GM23248 (cell line): ENCODE results near the gene HTRA1. TPM values are rescaled to one million over a fixed set of nuclear protein-coding genes. Genes with fewer than 3 reads are reported as not detected.

ENCODE experiments used
- DNase-seq: peaks from one replicate; pipeline ENCODE4 v3.0.0-alpha.2; 2015
- H2AFZ ChIP-seq: fragments of 200-600 bp; sonication (generic); 2 replicates; pipeline ENCODE4 v1.6.1; 2016; ENCODE audit warnings: antibody characterized with exemption
- H3F3A ChIP-seq: fragments of 200-600 bp; sonication (generic); 2 replicates; pipeline ENCODE4 v1.6.1; 2016; ENCODE audit warnings: mild to moderate bottlenecking, antibody characterized with exemption, mixed run types; ENCODE audit not compliant: insufficient read depth
- H3K27ac ChIP-seq: fragments of 200-600 bp; sonication (generic); 2 replicates; pipeline ENCODE4 v1.5.1; 2016; ENCODE audit warnings: mild to moderate bottlenecking
- H3K27me3 ChIP-seq: fragments of 200-600 bp; sonication (generic); replicated peaks from 2 replicates; pipeline ENCODE4 v1.6.1; 2016; ENCODE audit warnings: mild to moderate bottlenecking; ENCODE audit not compliant: insufficient read depth
- H3K36me3 ChIP-seq: fragments of 200-600 bp; sonication (generic); 2 replicates; pipeline ENCODE4 v1.6.1; 2016; ENCODE audit warnings: low read depth, mild to moderate bottlenecking
- H3K4me1 ChIP-seq: fragments of 200-600 bp; sonication (generic); 2 replicates; pipeline ENCODE4 v1.6.1; 2016; ENCODE audit warnings: mild to moderate bottlenecking; ENCODE audit not compliant: insufficient read depth
- H3K4me2 ChIP-seq: fragments of 200-600 bp; sonication (generic); one replicate; pipeline ENCODE4 v1.6.1; 2016; ENCODE audit warnings: mild to moderate bottlenecking; ENCODE audit not compliant: unreplicated experiment
- H3K4me3 ChIP-seq: fragments of 200-600 bp; sonication (generic); 2 replicates; pipeline ENCODE4 v1.5.1; 2016; ENCODE audit warnings: mild to moderate bottlenecking
- H3K79me2 ChIP-seq: fragments of 200-600 bp; sonication (generic); 2 replicates; pipeline ENCODE4 v1.6.1; 2016; ENCODE audit warnings: mild to moderate bottlenecking; ENCODE audit not compliant: insufficient read depth
- H3K9ac ChIP-seq: fragments of 200-600 bp; sonication (generic); 2 replicates; pipeline ENCODE4 v1.6.1; 2016; ENCODE audit warnings: mild to moderate bottlenecking
- H3K9me2 ChIP-seq: fragments of 200-600 bp; sonication (generic); 2 replicates; pipeline ENCODE4 v1.6.1; 2016; ENCODE audit warnings: mixed run types, mild to moderate bottlenecking, moderate library complexity; ENCODE audit not compliant: insufficient read depth
- H3K9me3 ChIP-seq: fragments of 200-600 bp; sonication (generic); one replicate; pipeline ENCODE4 v1.6.1; 2017; ENCODE audit warnings: low read depth
- H4K20me1 ChIP-seq: fragments of 200-600 bp; sonication (generic); 2 replicates; pipeline ENCODE4 v1.6.0; 2016; ENCODE audit not compliant: insufficient read depth
- EZH2 ChIP-seq: fragments of 200-600 bp; sonication (generic); IDR thresholded peaks from 2 replicates; pipeline ENCODE4 v1.6.1; 2018; ENCODE audit warnings: antibody characterized with exemption, mild to moderate bottlenecking; ENCODE audit not compliant: insufficient read depth, poor library complexity, severe bottlenecking
- EZH2phosphoT487 ChIP-seq: fragments of 200-600 bp; sonication (generic); IDR thresholded peaks from 2 replicates; pipeline ENCODE4 v1.6.1; 2018; ENCODE audit warnings: antibody characterized with exemption, moderate library complexity, mild to moderate bottlenecking, low read depth; ENCODE audit not compliant: insufficient read depth
- WGBS, 2 experiments: methylation state at CpG; one replicate each; pipeline ENCODE4 v1.1.6; 2015 to 2017; ENCODE audit warnings: low lambda C conversion rate in 2 of 2, low coverage in 1 of 2; ENCODE audit errors: missing lambda C conversion rate in 2 of 2; 5-methylcytosine and 5-hydroxymethylcytosine counted together
- in situ Hi-C: fragments of 300-500 bp; cut with MboI; formaldehyde crosslinking; loops from 2 replicates; pipeline ENCODE4 v1.15.0; 2020
- polyA plus RNA-seq: library from polyadenylated mRNA; unstranded; fragments of >200 nt; fragmentation: Nextera tagmentation; extraction: Ambion mirVana; gene quantifications from 2 replicates; pipeline ENCODE4 v1.2.1, GENCODE V29; 2016
- total RNA-seq: library from RNA; depleted of rRNA; stranded (reverse); fragments of >200 nt; shearing (Covaris generic); gene quantifications from 2 replicates; pipeline ENCODE4 v1.2.3, GENCODE V29; 2014

HTRA1 gene
- total and polyA plus RNA-seq, 2 experiments from 2014 or later = 220 to 405 TPM

- in situ Hi-C loops = no loop called here
- Histone ChIP-seq H3K9me3 (no peaks in the 10 kb centered on the region), H3K4me3 (no peak overlapping the region), H3K79me2 (no peaks in the 10 kb centered on the region), H3K27me3 (no peaks in the 10 kb centered on the region), H3K4me1 (peaks cover 45% of the 10 kb centered on the region), H3K9ac (no peak overlapping the region), H3K9me2 (no peaks in the 10 kb centered on the region), H3K27ac (no peak overlapping the region), H2AFZ (no peak overlapping the region), H3F3A (peaks cover 35% of the 10 kb centered on the region), H3K4me2 (no peak overlapping the region), H3K36me3 (peaks cover 9% of the 10 kb centered on the region; the same call in 1 of the 2 replicates), H4K20me1 (no peaks in the 10 kb centered on the region)
- WGBS, 2 experiments = 69 to 73% methylated on average over 5 of the region's 5 CpGs
- TF ChIP-seq EZH2 (no peak), EZH2phosphoT487 (no peak)
- DNase-seq = no peak
These were observed 38.9 kb upstream of the HTRA1 start for GRCh38 chr10:122422266-122422989.

GRCh38 chr10:122424059-122424458 is 37.3 kb upstream of the HTRA1 start:
- Histone ChIP-seq H2AFZ (no peak overlapping the region), H3K4me3 (no peak overlapping the region), H3K9ac (no peak overlapping the region), H3K9me3 (no peaks in the 10 kb centered on the region), H3F3A (peaks cover 22% of the 10 kb centered on the region), H3K4me1 (peaks cover 29% of the 10 kb centered on the region), H3K27ac (no peak overlapping the region), H3K9me2 (no peaks in the 10 kb centered on the region), H4K20me1 (no peaks in the 10 kb centered on the region), H3K27me3 (no peaks in the 10 kb centered on the region), H3K79me2 (no peaks in the 10 kb centered on the region), H3K4me2 (no peak overlapping the region), H3K36me3 (peaks cover 9% of the 10 kb centered on the region; the same call in 1 of the 2 replicates)
- in situ Hi-C loops = no loop called here
- 81 to 89% methylated on average over 2 of the region's 2 CpGs for WGBS, 2 experiments
- no peak for DNase-seq
- TF ChIP-seq EZH2 (no peak), EZH2phosphoT487 (no peak)

- in situ Hi-C loops = no loop called here
- Histone ChIP-seq H3K4me3 (no peak overlapping the region), H4K20me1 (no peaks in the 10 kb centered on the region), H3K9ac (no peak overlapping the region), H3K9me3 (no peaks in the 10 kb centered on the region), H3F3A (no peaks in the 10 kb centered on the region; the same call in 1 of the 2 replicates), H3K4me2 (no peak overlapping the region), H3K9me2 (no peaks in the 10 kb centered on the region), H3K36me3 (peaks cover 19% of the 10 kb centered on the region), H3K27ac (no peak overlapping the region), H2AFZ (no peak overlapping the region), H3K4me1 (peaks cover 4% of the 10 kb centered on the region), H3K79me2 (no peaks in the 10 kb centered on the region), H3K27me3 (no peaks in the 10 kb centered on the region)
- no peak for DNase-seq
- WGBS, 2 experiments = 93 to 99% methylated on average over 6 of the region's 6 CpGs
- no peak for TF ChIP-seq EZH2
- no peak for TF ChIP-seq EZH2phosphoT487
These were observed 34.5 kb upstream of the HTRA1 start for GRCh38 chr10:122426829-122427228.

- Histone ChIP-seq H3K9me3 (no peaks in the 10 kb centered on the region), H3K27me3 (no peaks in the 10 kb centered on the region), H3K9me2 (no peaks in the 10 kb centered on the region), H4K20me1 (no peaks in the 10 kb centered on the region), H3F3A (no peaks in the 10 kb centered on the region; the same call in 1 of the 2 replicates), H3K9ac (no peak overlapping the region), H3K4me2 (no peak overlapping the region), H3K4me3 (no peak overlapping the region), H2AFZ (no peak overlapping the region), H3K4me1 (no peaks in the 10 kb centered on the region), H3K27ac (no peak overlapping the region), H3K36me3 (peaks cover 19% of the 10 kb centered on the region), H3K79me2 (no peaks in the 10 kb centered on the region)
- WGBS, 2 experiments = 93 to 98% methylated on average over 2 of the region's 2 CpGs
- in situ Hi-C loops = no loop called here
- no peak for DNase-seq
- TF ChIP-seq EZH2phosphoT487 = no peak
- TF ChIP-seq EZH2 = no peak
These were observed 34.1 kb upstream of the HTRA1 start for GRCh38 chr10:122427280-122427679.
